Fibroblast of lung (primary cell): ENCODE results near the gene CHMP4B.

Source experiments
- CTCF ChIP-seq, 2 donors: IDR thresholded peaks in 1 of 2; conservative IDR thresholded peaks in 1 of 2; 1 replicate in 1 of 2; 2 replicates in 1 of 2; pipeline ENCODE4 v1.5.1; 2011 to 2012; ENCODE audit warnings: low read length in 2 of 2, control low read depth in 1 of 2, inconsistent platforms in 1 of 2, low read depth in 1 of 2, mild to moderate bottlenecking in 1 of 2
- EZH2 ChIP-seq: IDR thresholded peaks from 2 replicates; pipeline ENCODE4 v1.5.1; 2012; ENCODE audit warnings: low read length, control low read depth, mild to moderate bottlenecking; ENCODE audit errors: missing control alignments

- no peak for TF ChIP-seq CTCF (conservative IDR thresholded peaks at IDR 0.05 in 1 of 2, IDR thresholded peaks at IDR 0.05 in 1 of 2; ENCODE audit: low read depth in 1 of 2, low read length in 2 of 2)
- TF ChIP-seq EZH2, result no peak
Observed at GRCh38 chr20:33848391-33848790, 37.2 kb downstream of the CHMP4B start.
